BJ (cell line): ENCODE measurements around the gene LMNTD2. TPM values are rescaled to one million over a fixed set of nuclear protein-coding genes. Genes with fewer than 3 reads are reported as not detected.

ENCODE experiments used
- CTCF ChIA-PET: fragments of 350-600 bp; formaldehyde crosslinking; extraction: SDS; loops from one replicate; lab custom pipeline; 2021; ENCODE audit warnings: antibody characterized with exemption, inconsistent platforms; lab: Yijun Ruan, JAX
- POLR2A ChIA-PET: fragments of 300-600 bp; sonication (Branson Sonifier 250); formaldehyde crosslinking; extraction: SDS; loops from one replicate; lab custom pipeline; 2021; ENCODE audit warnings: antibody characterized with exemption; lab: Charles Lee
- DNase-seq: peaks from one replicate; pipeline ENCODE4 v3.0.0-alpha.2; 2011; ENCODE audit warnings: low read depth
- H3K27me3 ChIP-seq: 2 replicates; pipeline ENCODE4 v1.6.0; 2011; ENCODE audit warnings: low read length; ENCODE audit not compliant: control insufficient read depth, insufficient read depth
- H3K36me3 ChIP-seq: 2 replicates; pipeline ENCODE4 v1.5.1; 2011; ENCODE audit warnings: low read length; ENCODE audit not compliant: control insufficient read depth, insufficient read depth
- H3K4me3 ChIP-seq: 2 replicates; pipeline ENCODE4 v1.5.1; 2011; ENCODE audit warnings: low read depth, mild to moderate bottlenecking, control low read depth, low read length
- polyA plus RNA-seq: library from polyadenylated mRNA; depleted of rRNA; stranded (reverse); fragments of >200 nt; gene quantifications from 2 replicates; pipeline ENCODE4 v1.2.3, GENCODE V29; 2011
- TF ChIP-seq, protein P1 (sequence below): IDR thresholded peaks from 2 replicates; pipeline ENCODE4 v1.5.1; 2011; ENCODE audit warnings: low read depth, mild to moderate bottlenecking, control low read depth, inconsistent platforms, low read length, moderate library complexity; ENCODE audit not compliant: insufficient read depth

The LMNTD2 gene
- polyA plus RNA-seq, 1 experiment = 2.5 TPM

DNA sequence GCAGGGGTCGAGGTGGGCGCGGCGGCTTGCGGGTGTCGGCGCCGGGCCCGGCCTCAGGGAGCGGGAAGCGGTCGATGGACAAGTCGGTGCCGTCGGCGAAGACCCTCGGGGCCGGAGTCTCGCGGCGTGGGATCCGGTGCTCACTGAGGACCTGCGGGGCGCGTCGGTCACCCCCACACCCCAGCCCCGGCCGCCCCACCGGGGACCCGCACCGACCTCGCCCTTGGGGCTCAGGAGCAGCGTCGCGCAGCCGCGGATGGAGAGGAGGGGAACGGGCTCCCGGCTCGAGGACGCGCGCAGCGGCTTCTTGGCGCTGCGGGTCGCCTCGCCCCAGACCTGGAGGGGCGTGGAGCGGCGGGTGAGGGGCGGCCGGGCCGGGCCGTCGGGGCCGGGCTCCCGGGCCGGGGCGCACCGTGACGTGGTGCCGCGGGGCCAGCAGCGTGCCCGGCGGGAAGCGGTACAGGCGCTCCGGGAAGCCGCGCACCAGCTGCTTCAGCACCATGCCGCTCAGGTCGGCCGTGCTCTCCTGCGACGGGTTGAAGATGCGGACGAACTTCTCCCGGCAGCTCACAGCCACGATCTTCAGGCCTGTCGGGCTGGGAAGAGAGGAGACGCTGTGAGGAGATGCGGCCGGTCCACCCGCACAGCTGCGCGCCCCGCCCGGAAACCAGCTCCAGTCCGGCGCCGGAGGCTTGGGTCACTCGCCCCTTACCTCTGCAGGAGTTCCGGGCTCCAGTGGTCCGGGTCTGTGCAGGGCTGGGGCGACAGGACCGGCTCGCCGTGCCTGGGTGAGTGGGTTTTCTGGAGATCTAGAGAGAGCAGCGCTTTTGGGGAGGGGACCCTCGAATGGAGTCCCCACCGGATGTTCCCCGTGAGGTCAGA is 4.5 kb downstream of the LMNTD2 start:
- ChIA-PET POLR2A (no interaction called here), CTCF (interaction anchor here (0.8 to 2.4 kb wide), 12 partner anchors 9 to 241 kb away, joined by 3 to 21 read pairs (median 4); partner anchors contain the start of gene LRRC56)
- H3K4me3 ChIP-seq = no peak overlapping the region

DNA sequence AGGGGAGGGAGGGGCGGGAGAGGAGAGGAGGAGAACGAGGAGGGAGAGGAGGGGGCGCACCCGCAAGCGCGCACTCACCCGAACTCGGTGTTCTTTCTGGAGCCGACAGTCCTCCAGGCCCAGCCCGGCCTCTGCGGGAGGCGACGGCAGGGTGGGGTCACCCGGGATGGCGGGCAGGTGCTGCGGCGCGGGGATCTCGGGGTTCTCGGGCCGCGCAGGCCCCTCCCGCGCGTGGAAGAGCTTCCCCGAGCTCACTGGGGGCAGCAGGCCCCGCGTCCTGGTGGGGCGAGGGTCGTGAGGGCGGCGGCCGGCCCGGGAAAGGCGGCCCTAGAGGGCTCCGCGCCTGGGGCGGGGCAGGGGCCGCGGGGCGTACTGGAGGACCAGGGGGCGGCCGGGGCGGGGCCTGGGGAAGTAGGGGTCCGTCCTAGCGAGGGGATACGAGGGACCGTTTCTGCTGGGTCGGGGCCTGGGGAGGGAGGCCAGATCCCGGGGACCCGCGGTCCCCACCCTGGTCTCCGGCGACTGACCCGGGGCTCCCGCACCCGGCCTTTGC is 5.2 kb downstream of the LMNTD2 start:
- TF ChIP-seq, protein P1, sequence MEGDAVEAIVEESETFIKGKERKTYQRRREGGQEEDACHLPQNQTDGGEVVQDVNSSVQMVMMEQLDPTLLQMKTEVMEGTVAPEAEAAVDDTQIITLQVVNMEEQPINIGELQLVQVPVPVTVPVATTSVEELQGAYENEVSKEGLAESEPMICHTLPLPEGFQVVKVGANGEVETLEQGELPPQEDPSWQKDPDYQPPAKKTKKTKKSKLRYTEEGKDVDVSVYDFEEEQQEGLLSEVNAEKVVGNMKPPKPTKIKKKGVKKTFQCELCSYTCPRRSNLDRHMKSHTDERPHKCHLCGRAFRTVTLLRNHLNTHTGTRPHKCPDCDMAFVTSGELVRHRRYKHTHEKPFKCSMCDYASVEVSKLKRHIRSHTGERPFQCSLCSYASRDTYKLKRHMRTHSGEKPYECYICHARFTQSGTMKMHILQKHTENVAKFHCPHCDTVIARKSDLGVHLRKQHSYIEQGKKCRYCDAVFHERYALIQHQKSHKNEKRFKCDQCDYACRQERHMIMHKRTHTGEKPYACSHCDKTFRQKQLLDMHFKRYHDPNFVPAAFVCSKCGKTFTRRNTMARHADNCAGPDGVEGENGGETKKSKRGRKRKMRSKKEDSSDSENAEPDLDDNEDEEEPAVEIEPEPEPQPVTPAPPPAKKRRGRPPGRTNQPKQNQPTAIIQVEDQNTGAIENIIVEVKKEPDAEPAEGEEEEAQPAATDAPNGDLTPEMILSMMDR = 0 out of 2 replicates have a peak, but pooled peaks have one; percentile 10
- Histone ChIP-seq H3K27me3 (peaks cover 15% of the 10 kb centered on the region), H3K4me3 (no peak overlapping the region), H3K36me3 (0 out of 2 replicates have a peak, but pooled peaks cover 1% of the 10 kb centered on the region)
- DNase-seq = no peak
- ChIA-PET CTCF (interaction anchor here (0.6 to 2.5 kb wide), 13 partner anchors 9 to 255 kb away, joined by 3 to 21 read pairs (median 4); partner anchors contain the start of genes LRRC56 and TALDO1), POLR2A (no interaction called here)

More for the DNA sequence above, 4.5 kb downstream of the LMNTD2 start:
- TF ChIP-seq, protein P1 = no peak
- Histone ChIP-seq H3K27me3 (peaks cover 15% of the 10 kb centered on the region), H3K36me3 (no peaks in the 10 kb centered on the region)
- no peak for DNase-seq

DNA sequence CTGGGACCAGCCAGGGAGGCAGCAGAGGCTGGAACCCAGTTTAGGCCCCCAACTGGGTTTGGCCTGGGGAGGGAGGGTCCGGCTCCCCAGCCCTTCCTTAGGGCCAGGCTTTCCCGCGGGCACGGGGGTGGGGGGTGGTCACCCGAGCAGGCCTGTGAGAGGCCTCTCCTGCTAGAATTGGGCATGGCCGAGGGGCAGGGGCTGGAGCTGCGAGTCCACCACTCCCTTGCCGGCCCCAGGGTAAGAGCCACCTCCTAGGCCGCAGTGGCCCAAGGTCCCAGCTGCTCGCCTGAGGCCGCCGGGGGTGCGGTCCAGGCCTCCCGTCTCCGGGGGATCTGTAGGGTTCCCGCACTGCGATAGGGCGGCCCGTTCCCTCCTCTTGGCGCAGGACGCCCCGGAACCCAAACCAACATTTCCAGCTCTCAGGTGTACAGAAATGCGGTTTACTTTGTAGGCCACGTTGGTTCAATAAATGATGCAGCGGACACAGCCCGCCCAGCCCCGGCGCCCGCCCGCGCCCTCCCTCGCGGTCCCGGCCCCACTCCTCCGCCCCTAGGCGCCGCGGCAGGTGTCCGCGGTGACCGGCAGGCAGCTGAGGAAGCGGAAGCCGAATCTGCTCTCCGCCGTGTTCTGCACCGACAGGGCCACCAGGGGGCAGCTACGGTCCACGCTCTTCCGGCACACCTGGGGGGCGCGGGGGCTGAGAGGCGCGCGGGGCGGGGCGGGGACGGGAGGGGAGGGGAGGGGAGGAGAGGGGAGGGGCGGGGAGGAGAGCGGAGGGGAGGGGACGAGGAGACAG is 5.9 kb downstream of the LMNTD2 start:
- no peak for DNase-seq
- TF ChIP-seq, protein P1 = peak; percentile 57
- peak overlapping the region; percentile 3; the same call in 1 of the 2 replicates for H3K4me3 ChIP-seq
- 0 out of 2 replicates have a peak, but pooled peaks cover 1% of the 10 kb centered on the region for H3K36me3 ChIP-seq
- CTCF ChIA-PET = interaction anchor here (0.6 to 2.5 kb wide), 17 partner anchors 9 to 255 kb away, joined by 3 to 21 read pairs (median 4); partner anchors contain the start of genes LRRC56 and TALDO1
- H3K27me3 ChIP-seq = peaks cover 15% of the 10 kb centered on the region
- POLR2A ChIA-PET = no interaction called here

DNA sequence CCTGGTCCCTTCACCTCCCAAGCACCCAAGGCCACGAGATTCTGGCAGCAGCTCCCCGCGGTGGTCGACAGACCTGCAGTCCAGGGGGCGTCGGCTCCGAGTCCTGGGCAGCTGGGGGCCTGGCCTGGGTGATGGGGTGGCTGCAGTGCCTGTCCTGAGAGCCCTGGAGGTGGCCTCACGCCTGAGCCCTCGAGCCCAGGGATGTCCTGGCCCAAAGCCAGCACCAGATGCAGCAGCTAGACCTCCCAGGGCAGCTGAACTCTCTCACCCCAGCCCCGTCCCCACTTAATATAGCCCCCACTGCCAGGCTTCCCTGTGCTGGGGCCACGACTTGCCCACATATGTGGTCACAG is 6.6 kb downstream of the LMNTD2 start:
- no peak for DNase-seq
- Histone ChIP-seq H3K27me3 (peaks cover 15% of the 10 kb centered on the region), H3K36me3 (0 out of 2 replicates have a peak, but pooled peaks cover 1% of the 10 kb centered on the region), H3K4me3 (no peak overlapping the region)
- TF ChIP-seq, protein P1 = no peak
- CTCF ChIA-PET = interaction anchor here (0.6 to 2.5 kb wide), 9 partner anchors 9 to 208 kb away, joined by 3 to 21 read pairs (median 7); no protein-coding TSS in a partner anchor
- POLR2A ChIA-PET = no interaction called here
